Neural cell (in vitro differentiated cells): ENCODE data around the gene NTN4. TPM values are rescaled to one million over a fixed set of nuclear protein-coding genes. Genes with fewer than 3 reads are reported as not detected.
A peak's percentile ranks its signal among the peaks of the same experiment; 100 is the strongest.

Experiments used
- H2AFZ ChIP-seq: fragments of 200-600, 300-800 bp; sonication (generic), shearing (Covaris generic); 2 replicates; pipeline ENCODE4 v1.6.0; 2014; ENCODE audit warnings: low read depth, mild to moderate bottlenecking, antibody characterized with exemption, low read length, moderate library complexity
- H3F3A ChIP-seq: fragments of 200-600 bp; shearing (Covaris generic); 2 replicates; pipeline ENCODE4 v1.6.1; 2016; ENCODE audit warnings: mild to moderate bottlenecking, moderate library complexity, mixed read lengths, antibody characterized with exemption, low read length; ENCODE audit not compliant: insufficient read depth, poor library complexity, severe bottlenecking
- H3K27ac ChIP-seq: fragments of 200-600, 300-800 bp; sonication (generic), shearing (Covaris generic); 2 replicates; pipeline ENCODE4 v1.5.1; 2014; ENCODE audit warnings: mild to moderate bottlenecking, low read length, moderate library complexity
- H3K27me3 ChIP-seq: fragments of 300-800, 200-600 bp; sonication (generic), shearing (Covaris generic); 2 replicates; pipeline ENCODE4 v1.6.0; 2014; ENCODE audit warnings: mild to moderate bottlenecking, low read depth, low read length, moderate library complexity; ENCODE audit not compliant: insufficient read depth
- H3K36me3 ChIP-seq: fragments of 300-800, 200-600 bp; sonication (generic), shearing (Covaris generic); 2 replicates; pipeline ENCODE4 v1.5.1; 2014; ENCODE audit warnings: mild to moderate bottlenecking, antibody characterized with exemption, low read length, moderate library complexity; ENCODE audit not compliant: insufficient read depth
- H3K4me2 ChIP-seq: fragments of 300-800, 200-600 bp; sonication (generic), shearing (Covaris generic); 2 replicates; pipeline ENCODE4 v1.6.0; 2014; ENCODE audit warnings: mild to moderate bottlenecking, low read length
- H3K4me3 ChIP-seq: fragments of 300-800, 200-600 bp; sonication (generic), shearing (Covaris generic); 2 replicates; pipeline ENCODE4 v1.5.1; 2014; ENCODE audit warnings: mild to moderate bottlenecking, low read length, moderate library complexity
- H3K79me2 ChIP-seq: fragments of 200-600 bp; shearing (Covaris generic); replicated peaks from 2 replicates; pipeline ENCODE4 v1.6.0; 2014; ENCODE audit warnings: mild to moderate bottlenecking, low read length, moderate library complexity; ENCODE audit not compliant: insufficient read depth
- H3K9ac ChIP-seq: fragments of 300-800, 200-600 bp; sonication (generic), shearing (Covaris generic); 2 replicates; pipeline ENCODE4 v1.6.1; 2016; ENCODE audit warnings: mild to moderate bottlenecking, low read length, mixed read lengths
- H3K9me2 ChIP-seq: fragments of 200-600 bp; shearing (Covaris generic); 2 replicates; pipeline ENCODE4 v1.6.1; 2016; ENCODE audit warnings: mild to moderate bottlenecking, low read length, mixed read lengths; ENCODE audit not compliant: insufficient read depth
- H3K9me3 ChIP-seq: fragments of 200-600, 300-800 bp; sonication (generic), shearing (Covaris generic); 2 replicates; pipeline ENCODE4 v1.6.1; 2016; ENCODE audit warnings: mild to moderate bottlenecking, mixed run types, low read length, moderate library complexity, mixed read lengths
- H4K20me1 ChIP-seq: fragments of 200-600 bp; shearing (Covaris generic); 2 replicates; pipeline ENCODE4 v1.6.1; 2016; ENCODE audit warnings: mild to moderate bottlenecking, mixed run types; ENCODE audit not compliant: insufficient read depth
- CTCF ChIP-seq: fragments of 450-650 bp; IDR thresholded peaks from 2 replicates; pipeline ENCODE4 v1.5.1; 2014; ENCODE audit warnings: antibody characterized with exemption, mild to moderate bottlenecking, moderate library complexity; ENCODE audit not compliant: poor library complexity, severe bottlenecking
- EP300 ChIP-seq: fragments of 450-650 bp; conservative IDR thresholded peaks from 2 replicates; pipeline ENCODE4 v1.6.1; 2014; ENCODE audit warnings: antibody characterized with exemption, mild to moderate bottlenecking, moderate library complexity; ENCODE audit not compliant: poor library complexity, severe bottlenecking
- EZH2 ChIP-seq: fragments of 200-600, 300-800 bp; shearing (Covaris generic), sonication (generic); IDR thresholded peaks from 2 replicates; pipeline ENCODE4 v1.6.1; 2014; ENCODE audit warnings: antibody characterized with exemption, low read length, borderline replicate concordance, mild to moderate bottlenecking; ENCODE audit not compliant: insufficient read depth, poor library complexity, severe bottlenecking
- MXI1 ChIP-seq: fragments of 450-650 bp; conservative IDR thresholded peaks from 2 replicates; pipeline ENCODE4 v1.6.1; 2014; ENCODE audit warnings: antibody characterized with exemption, mild to moderate bottlenecking; ENCODE audit not compliant: poor library complexity, severe bottlenecking
- POLR2AphosphoS5 ChIP-seq: IDR thresholded peaks from 2 replicates; pipeline ENCODE4 v1.6.1; 2012
- RAD21 ChIP-seq: fragments of 450-650 bp; conservative IDR thresholded peaks from 2 replicates; pipeline ENCODE4 v1.6.1; 2014; ENCODE audit warnings: antibody characterized with exemption, mild to moderate bottlenecking, moderate library complexity
- REST ChIP-seq: IDR thresholded peaks from 2 replicates; pipeline ENCODE4 v1.6.1; 2012; ENCODE audit warnings: borderline replicate concordance
- SMC3 ChIP-seq: fragments of 450-650 bp; conservative IDR thresholded peaks from 2 replicates; pipeline ENCODE4 v1.6.1; 2014; ENCODE audit warnings: antibody characterized with exemption, mild to moderate bottlenecking, moderate library complexity; ENCODE audit not compliant: poor library complexity
- TAF1 ChIP-seq: IDR thresholded peaks from 2 replicates; pipeline ENCODE4 v1.6.1; 2012; ENCODE audit warnings: low read depth
- polyA plus RNA-seq: library from polyadenylated mRNA; depleted of rRNA; stranded (reverse); fragments of >200 nt; gene quantifications from 2 replicates; pipeline ENCODE4 v1.2.3, GENCODE V29; 2014

The NTN4 gene
- polyA plus RNA-seq, 1 donor from 2014 or later, result 12.4 TPM

GRCh38 chr12:95790917-95791849 is 619 bp upstream of the NTN4 start:
- Histone ChIP-seq H3K9me2 (no peaks in the 10 kb centered on the region), H3K79me2 (no peaks in the 10 kb centered on the region), H3K36me3 (no peaks in the 10 kb centered on the region), H3F3A (no peaks in the 10 kb centered on the region), H3K4me2 (peak overlapping the region; percentile 85), H3K27ac (no peak overlapping the region), H3K27me3 (peaks cover 26% of the 10 kb centered on the region), H2AFZ (no peak overlapping the region), H4K20me1 (no peaks in the 10 kb centered on the region), H3K9me3 (no peaks in the 10 kb centered on the region), H3K4me3 (peak overlapping the region; percentile 86), H3K9ac (peak overlapping the region; percentile 72)
- TF ChIP-seq MXI1 (no peak), RAD21 (no peak), TAF1 (no peak), REST (no peak), SMC3 (no peak), POLR2AphosphoS5 (no peak), EP300 (no peak), EZH2 (no peak), CTCF (no peak)

- peak overlapping the region; percentile 72 for H3K9ac ChIP-seq
- H3K27ac ChIP-seq, result no peak overlapping the region
- H3K27me3 ChIP-seq, result peaks cover 26% of the 10 kb centered on the region
Observed at GRCh38 chr12:95789126-95790032, 1.2 kb downstream of the NTN4 start.

More at GRCh38 chr12:95789126-95790032, 1.2 kb downstream of the NTN4 start:
- H4K20me1 ChIP-seq, result no peaks in the 10 kb centered on the region
- no peaks in the 10 kb centered on the region for H3K9me2 ChIP-seq
- H3K9me3 ChIP-seq, result no peaks in the 10 kb centered on the region
- no peaks in the 10 kb centered on the region for H3K79me2 ChIP-seq
- peak overlapping the region; percentile 46 for H2AFZ ChIP-seq
- peak; percentile 12 for TF ChIP-seq POLR2AphosphoS5
- no peak for TF ChIP-seq EP300
- TF ChIP-seq TAF1, result peak; percentile 68
- TF ChIP-seq SMC3, result no peak
- TF ChIP-seq REST, result peak; percentile 50
- H3K36me3 ChIP-seq, result no peaks in the 10 kb centered on the region
- peak overlapping the region; percentile 44 for H3K4me2 ChIP-seq
- no peaks in the 10 kb centered on the region for H3F3A ChIP-seq
- peak overlapping the region; percentile 86 for H3K4me3 ChIP-seq
